ENCODE data around the gene FOXRED2.

The FOXRED2 gene

GRCh38 chr22:36514766-36515165 is 7.9 kb upstream of the FOXRED2 start:
- no peak for DNase-seq

DNA sequence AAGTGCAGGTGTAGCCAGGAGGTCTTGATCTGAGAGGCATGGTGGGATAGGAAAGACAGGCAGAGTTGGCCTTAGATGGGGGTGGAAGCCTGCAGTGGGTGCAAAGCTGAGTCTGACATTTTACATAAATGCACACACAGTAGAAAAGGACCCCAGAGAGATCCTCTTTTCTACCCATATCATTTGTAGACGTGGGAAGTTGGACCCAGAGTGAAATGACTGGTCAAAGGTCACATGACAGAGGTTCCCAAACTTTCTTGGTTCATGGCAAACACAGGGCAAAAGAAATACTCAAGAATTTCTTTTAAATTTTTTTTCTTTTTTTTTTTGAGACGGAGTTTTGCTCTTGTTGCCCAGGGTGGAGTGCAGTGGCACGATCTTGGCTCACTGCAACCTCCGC is 6.2 kb upstream of the FOXRED2 start:
- no peak for DNase-seq

DNA sequence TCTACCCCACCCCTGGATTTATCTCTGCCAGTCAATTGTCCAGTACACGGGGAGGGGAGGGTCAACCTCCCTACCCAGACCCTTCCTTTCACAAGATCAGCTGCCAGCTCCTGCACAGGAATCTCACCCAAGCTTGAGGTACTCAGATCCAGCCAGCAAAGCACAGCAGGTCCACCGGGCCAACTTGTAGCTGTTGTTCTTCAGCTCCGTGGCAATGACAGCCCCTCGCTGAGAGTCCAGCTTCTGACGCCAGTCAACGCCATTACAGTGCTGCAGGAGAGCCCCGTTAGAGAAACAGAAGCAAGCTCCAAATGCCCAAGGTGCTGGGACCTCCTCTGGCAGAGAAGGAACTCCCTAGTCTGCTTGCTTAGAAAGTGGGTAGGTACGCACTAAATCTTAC is 5.5 kb upstream of the FOXRED2 start:
- DNase-seq: no peak

- peak in 1 of 5 donors; percentile 10 for DNase-seq
Observed at GRCh38 chr22:36510966-36511881, 4.4 kb upstream of the FOXRED2 start.

- no peak for DNase-seq
Observed at GRCh38 chr22:36510384-36510783, 3.5 kb upstream of the FOXRED2 start.

DNA sequence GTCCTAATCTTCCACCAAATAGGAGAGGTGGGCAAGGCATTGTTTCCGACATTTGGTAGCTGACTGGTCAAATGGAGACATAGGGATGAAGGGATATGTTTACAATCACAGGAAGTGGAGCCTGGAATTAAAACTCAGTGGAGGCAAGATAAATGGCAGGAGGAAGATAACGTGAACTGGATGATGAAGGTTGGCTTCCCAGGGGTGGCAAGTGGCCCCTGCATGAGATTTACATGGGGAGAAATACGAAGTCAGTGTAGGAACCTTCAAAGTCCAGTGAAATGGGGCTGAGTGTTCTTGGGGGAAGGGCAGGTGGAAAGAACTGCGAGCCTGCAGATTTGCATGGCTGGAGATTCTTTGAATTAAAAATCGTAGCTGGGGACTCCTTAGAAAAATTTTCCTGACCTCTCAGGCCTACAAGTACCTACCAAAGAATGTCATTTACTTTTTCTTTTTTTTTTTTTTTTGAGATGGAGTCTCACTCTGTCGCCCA is 724 bp upstream of the FOXRED2 start:
- DNase-seq: no peak

DNA sequence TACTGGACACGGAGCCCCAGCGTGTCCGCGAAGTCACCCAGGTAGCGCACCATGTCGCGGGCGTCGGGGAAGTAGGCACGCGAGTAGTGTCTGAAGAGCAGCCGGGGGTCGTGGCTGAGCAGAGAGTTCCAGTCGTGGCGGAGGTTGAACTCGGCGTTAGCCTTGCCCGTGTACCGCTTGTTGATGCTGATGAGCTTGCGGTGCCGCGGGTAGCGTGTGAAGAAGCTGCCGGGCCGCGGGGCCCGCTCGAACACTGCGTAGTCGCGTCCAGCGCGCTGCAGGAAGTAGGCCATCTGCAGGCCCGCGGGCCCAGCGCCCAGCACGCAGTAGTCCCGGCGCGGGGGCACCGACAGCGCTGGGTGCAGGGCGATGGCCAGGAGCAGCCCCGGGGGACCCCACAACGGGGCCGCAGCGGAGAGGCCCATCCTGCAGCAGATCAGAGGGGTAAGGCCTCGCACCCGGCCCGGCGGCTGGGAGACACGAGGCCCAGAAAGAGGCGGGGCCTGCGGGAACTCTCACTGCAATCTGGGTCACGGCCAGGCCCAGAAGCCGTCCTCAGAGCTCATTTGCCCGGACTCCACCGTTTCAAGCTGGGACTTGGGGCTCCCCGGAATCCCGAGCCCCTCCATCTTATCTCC is 723 bp downstream of the FOXRED2 start:
- DNase-seq: peak in 1 of 5 donors; percentile 9

DNA sequence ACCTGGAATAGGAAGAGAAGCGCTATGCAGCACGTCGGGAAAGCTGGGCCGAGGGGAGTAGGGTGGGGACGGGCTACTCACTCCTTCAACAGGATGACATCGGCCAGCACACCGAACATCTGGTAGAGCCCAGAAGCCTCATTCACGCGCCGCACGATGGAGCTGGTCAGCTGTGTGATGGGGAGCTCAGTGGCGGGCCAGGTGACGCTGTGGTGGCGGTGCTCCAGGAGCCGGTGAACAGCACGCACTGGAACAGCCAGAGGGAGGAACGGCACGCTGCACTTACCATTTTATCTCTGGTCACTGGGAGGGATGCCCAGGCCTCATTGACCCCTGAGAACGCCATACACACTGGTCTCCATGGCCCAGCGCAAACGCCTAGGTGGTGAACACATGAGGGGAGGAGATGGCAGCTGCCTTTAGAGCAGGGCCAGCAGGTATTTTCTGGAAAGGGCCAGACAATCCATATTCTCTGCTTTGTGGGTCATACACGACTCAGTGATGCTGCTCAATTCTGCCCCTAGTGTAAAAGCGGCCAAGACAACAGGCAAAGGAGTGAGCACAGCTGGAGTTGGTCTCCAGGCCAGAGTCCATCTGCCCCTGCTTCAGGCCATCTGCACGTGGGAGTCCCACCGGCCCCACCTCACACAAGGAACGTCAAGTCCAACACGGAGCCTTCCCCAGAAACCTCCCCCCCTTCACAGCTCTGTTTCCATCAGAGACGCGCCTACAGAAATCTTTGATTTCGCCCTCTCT is 8.8 kb downstream of the FOXRED2 start:
- DNase-seq: no peak

DNA sequence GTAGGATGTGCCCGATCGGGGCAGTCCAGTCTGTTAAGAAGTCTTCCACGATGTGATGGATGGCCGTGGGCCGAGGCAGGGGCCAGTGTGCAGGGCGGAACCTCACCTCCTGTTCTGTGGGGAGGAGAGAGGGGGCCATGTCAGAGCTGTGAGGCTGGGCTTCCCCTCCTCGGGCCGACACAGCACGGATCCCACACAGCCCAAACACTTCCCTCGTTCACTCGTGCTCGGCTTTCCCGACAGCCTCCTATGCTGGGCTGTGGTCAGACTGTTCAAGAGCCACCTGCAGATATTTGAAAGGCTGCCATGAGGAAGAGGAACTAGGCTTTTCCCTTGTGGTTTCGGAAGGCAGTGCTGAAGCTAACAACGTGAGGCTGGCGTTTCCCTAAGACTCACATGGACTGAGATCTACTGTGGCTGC is 13.1 kb downstream of the FOXRED2 start:
- DNase-seq: no peak

DNA sequence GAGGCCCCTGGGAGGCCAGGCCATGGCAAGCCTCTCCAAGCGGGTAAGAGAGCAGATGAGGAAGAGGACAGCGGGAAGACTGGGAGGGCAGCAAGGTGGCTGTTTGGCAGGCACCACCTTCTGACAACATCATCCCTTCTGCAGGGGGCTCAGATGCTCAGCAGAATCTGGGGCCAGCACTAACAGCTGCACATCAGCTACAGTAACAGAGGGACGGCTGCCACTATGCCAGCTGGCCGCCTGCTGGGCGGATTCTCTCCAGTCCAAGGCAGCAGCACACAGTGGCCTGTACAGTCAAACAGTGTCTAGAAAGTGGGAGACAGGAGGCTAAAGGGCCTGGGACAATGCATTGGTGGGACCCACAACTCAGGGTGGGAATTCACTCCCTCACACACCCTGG is 14.7 kb downstream of the FOXRED2 start:
- no peak for DNase-seq

- DNase-seq: no peak
Observed at GRCh38 chr22:36491155-36491554, 15.7 kb downstream of the FOXRED2 start.

- peak in 4 of 5 donors; percentile 39 to 69 (median 56) for DNase-seq
Observed at GRCh38 chr22:36486619-36487384, 20.0 kb downstream of the FOXRED2 start.

GRCh38 chr22:36481393-36482168 is 25.3 kb downstream of the FOXRED2 start, which contains the start of gene TXN2:
Gene TXN2, minus strand, starts transcription at chr22:36481640. Its CDS starts 803 bp downstream, at chr22:36480837.
- DNase-seq: peak; percentile 93 to 97 (median 95)

DNA sequence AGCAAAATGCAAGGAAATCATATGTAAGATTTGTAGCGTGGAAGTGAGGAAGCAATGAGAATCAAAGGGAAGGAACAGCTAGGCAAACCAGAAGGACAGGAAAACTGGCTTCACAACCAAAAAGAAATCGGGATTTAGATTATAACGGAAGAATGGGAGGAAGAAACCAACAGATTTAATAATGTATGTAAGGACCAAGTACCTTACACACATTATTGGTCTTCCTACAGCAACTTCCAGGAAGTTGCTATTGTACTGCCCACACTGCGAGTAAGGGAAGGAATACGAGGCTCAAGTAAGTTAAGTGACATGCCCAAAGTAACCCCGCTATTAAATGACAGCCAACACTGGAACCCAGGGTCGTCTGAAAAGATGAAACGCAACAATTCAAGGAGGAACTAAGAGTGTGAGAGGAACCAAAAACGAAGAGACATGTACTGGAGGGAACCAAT is 25.9 kb downstream of the FOXRED2 start:
- no peak for DNase-seq

DNA sequence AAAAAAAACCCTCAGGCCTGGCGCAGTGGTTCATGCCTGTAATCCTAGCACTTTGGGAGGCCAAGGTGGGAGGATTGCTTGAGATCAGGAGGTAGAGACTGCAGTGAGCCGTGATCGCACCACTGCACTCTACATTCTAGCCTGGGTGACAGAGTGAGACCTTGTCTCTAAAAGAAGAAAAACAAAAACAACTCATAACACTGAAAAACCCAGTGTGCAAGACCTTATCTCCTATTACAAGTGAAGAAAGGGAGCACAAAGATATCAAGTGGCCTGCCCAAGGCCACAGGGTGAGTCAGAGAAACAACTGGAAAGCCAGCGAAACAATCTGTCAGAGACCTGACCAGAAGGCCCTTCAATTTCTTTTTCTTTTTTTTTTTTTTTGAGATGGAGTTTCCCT is 27.9 kb downstream of the FOXRED2 start:
- no peak for DNase-seq

- no peak for DNase-seq
Observed at GRCh38 chr22:36475341-36475740, 31.5 kb downstream of the FOXRED2 start.

DNA sequence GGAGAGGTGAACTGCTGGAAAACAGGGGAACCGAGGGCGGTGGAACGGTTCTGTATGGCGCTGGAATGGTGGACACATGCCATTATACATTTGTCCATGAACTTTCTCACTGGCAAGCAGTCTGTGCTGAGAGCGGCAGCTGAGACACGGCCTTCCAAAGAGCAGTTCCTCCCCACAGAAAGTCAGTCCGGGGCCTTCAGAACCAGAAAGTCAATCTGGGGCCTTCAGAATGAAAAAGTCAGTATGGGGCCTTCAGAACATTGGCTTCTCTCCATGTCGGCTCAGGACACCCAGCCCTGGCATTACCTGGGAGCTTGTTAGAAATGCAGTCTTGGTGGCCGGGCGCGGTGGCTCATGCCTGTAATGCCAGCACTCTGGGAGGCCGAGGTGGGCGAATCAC is 34.2 kb downstream of the FOXRED2 start:
- DNase-seq: no peak

DNA sequence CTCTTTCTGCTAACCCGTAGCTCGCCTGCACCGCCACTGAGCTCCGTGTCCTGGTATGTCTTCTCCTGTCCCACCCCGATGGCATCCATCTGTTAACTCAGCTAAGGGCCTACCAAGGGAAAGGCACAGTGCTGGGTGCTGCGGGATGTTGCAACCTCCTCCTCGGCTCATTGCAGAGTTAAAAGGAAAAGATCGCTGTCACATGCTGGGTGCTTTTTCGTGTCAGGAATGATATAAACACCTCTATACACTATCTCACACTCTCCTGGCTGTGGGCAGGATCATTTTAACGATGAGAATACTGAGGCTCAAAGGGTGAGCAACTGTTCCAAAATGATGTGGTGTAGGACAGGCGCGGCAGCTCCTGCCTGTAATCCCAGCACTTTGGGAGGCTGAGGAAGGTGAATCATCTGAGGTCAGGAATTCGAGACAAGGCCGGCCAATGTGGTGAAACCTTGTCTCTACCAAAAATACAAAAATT is 35.5 kb downstream of the FOXRED2 start:
- DNase-seq: no peak

- no peak for DNase-seq
Observed at GRCh38 chr22:36470994-36471331, 35.9 kb downstream of the FOXRED2 start.

- DNase-seq: peak; percentile 66 to 83 (median 74)
Observed at GRCh38 chr22:36470162-36470993, 36.5 kb downstream of the FOXRED2 start.

All from T-helper 1 cell (primary cell).